T-cell (primary cell): Measurements from ENCODE around the gene CHID1. TPM values are rescaled to one million over a fixed set of nuclear protein-coding genes. Genes with fewer than 3 reads are reported as not detected.

Experiments
- ATAC-seq, 4 experiments: fragments of 200-7000 bp in 3 of 4; fragments of 150-1000 bp in 1 of 4; cut with Tn5 transposase; replicated peaks in 1 of 4; 1 replicate in 3 of 4; 2 replicates in 1 of 4; pipeline ENCODE4 v1.10.0; 2021; ENCODE audit warnings: moderate library complexity in 3 of 4, mild to moderate bottlenecking in 2 of 4, moderate number of reproducible peaks in 1 of 4
- CTCF ChIA-PET, 2 donors: fragments of 300-600 bp; sonication (Branson Sonifier 250); formaldehyde crosslinking; loops; one replicate each; lab custom pipeline; 2022; ENCODE audit warnings: antibody characterized with exemption in 2 of 2; lab: Charles Lee
- POLR2A ChIA-PET, 2 donors: fragments of 300-600 bp; sonication (Branson Sonifier 250); formaldehyde crosslinking; loops; one replicate each; lab custom pipeline; 2022; ENCODE audit warnings: antibody characterized with exemption in 2 of 2; lab: Charles Lee
- DNase-seq, 35 experiments: peaks; one replicate each; pipeline versions ENCODE4 v3.0.0 to v3.0.0-alpha.2; 2013 to 2023
- H3K27ac ChIP-seq: one replicate; pipeline ENCODE4 v1.5.1; 2013; ENCODE audit warnings: low read length
- H3K27me3 ChIP-seq, 2 experiments: replicated peaks in 1 of 2; 1 replicate in 1 of 2; 2 replicates in 1 of 2; pipeline versions ENCODE4 v1.6.1 to v1.7.0; 2013; ENCODE audit warnings: low read length in 1 of 2, mixed read lengths in 1 of 2; ENCODE audit not compliant: control insufficient read depth in 2 of 2, insufficient read depth in 2 of 2; ENCODE audit errors: extremely low read depth in 1 of 2
- H3K36me3 ChIP-seq, 2 donors: 1 replicate in 1 of 2; 2 replicates in 1 of 2; pipeline versions ENCODE4 v1.6.1 to v1.7.0; 2013; ENCODE audit warnings: low read length in 1 of 2; ENCODE audit not compliant: control insufficient read depth in 2 of 2, insufficient read depth in 1 of 2; ENCODE audit errors: extremely low read depth in 1 of 2
- H3K4me1 ChIP-seq, 2 experiments: 1 replicate in 1 of 2; 2 replicates in 1 of 2; pipeline versions ENCODE4 v1.6.1 to v1.7.0; 2013; ENCODE audit warnings: low read length in 2 of 2, mixed read lengths in 1 of 2; ENCODE audit not compliant: insufficient read depth in 2 of 2, control insufficient read depth in 1 of 2; ENCODE audit errors: extremely low read depth in 1 of 2
- H3K4me3 ChIP-seq, 2 donors: 1 replicate in 1 of 2; 2 replicates in 1 of 2; pipeline versions ENCODE4 v1.5.1 to v1.7.0; 2013; ENCODE audit warnings: mild to moderate bottlenecking in 2 of 2, low read length in 1 of 2, moderate library complexity in 1 of 2; ENCODE audit not compliant: control insufficient read depth in 1 of 2; ENCODE audit errors: extremely low read depth in 1 of 2
- H3K9me3 ChIP-seq: 2 replicates; pipeline ENCODE4 v1.7.0; 2013
- H3K27ac Mint-ChIP-seq, 2 donors: one replicate each; pipeline ENCODE4 v1.8.0; 2020 to 2021; ENCODE audit warnings: mild to moderate bottlenecking in 2 of 2, mixed read lengths in 2 of 2
- H3K27me3 Mint-ChIP-seq, 2 donors: one replicate each; pipeline ENCODE4 v1.8.0; 2021 to 2022; ENCODE audit warnings: mixed read lengths in 2 of 2
- H3K36me3 Mint-ChIP-seq: one replicate; pipeline ENCODE4 v1.8.0; 2021; ENCODE audit warnings: mixed read lengths
- H3K4me1 Mint-ChIP-seq, 3 donors: one replicate each; pipeline ENCODE4 v1.8.0; 2020 to 2022; ENCODE audit warnings: mixed read lengths in 3 of 3, mild to moderate bottlenecking in 1 of 3
- H3K4me3 Mint-ChIP-seq, 3 donors: one replicate each; pipeline ENCODE4 v1.8.0; 2020 to 2022; ENCODE audit warnings: mild to moderate bottlenecking in 3 of 3, mixed read lengths in 3 of 3, moderate library complexity in 3 of 3
- H3K9me3 Mint-ChIP-seq, 3 donors: one replicate each; pipeline ENCODE4 v1.8.0; 2020 to 2022; ENCODE audit warnings: mixed read lengths in 3 of 3
- WGBS: methylation state at CpG from one replicate; pipeline ENCODE4 v1.1.5; 2013; ENCODE audit warnings: missing lambda C conversion rate; ENCODE audit not compliant: insufficient coverage; 5-methylcytosine and 5-hydroxymethylcytosine counted together
- total RNA-seq, 35 experiments: library from RNA in 6 of 35; stranded (reverse) in 6 of 35; fragments of 120-200 nt in 1 of 35; gene quantifications; one replicate each; pipeline versions ENCODE4 v1.2.1 to v1.2.4 and lab custom pipeline; 2013 to 2026

Gene CHID1
- total RNA-seq, 5 donors from 2014 or later (not counting 1 experiment from before 2014, with no cell fraction given) = 39.0 to 68.4 (median 51.2) TPM

- ChIA-PET CTCF (no interaction called here), POLR2A (no interaction called here)
- no peak overlapping the region for H3K4me3 Mint-ChIP-seq
- peaks cover 37 to 46% (median 42%) of the 10 kb centered on the region in 3 donors for H3K4me1 Mint-ChIP-seq
- no peak for ATAC-seq
- H3K36me3 ChIP-seq = peaks cover 6 to 14% of the 10 kb centered on the region in 2 donors
- WGBS = 86% methylated on average over 4 of the region's 5 CpGs
- no peaks in the 10 kb centered on the region for H3K27me3 Mint-ChIP-seq
- no peak overlapping the region for H3K4me3 ChIP-seq
- H3K27ac ChIP-seq = no peak overlapping the region
- H3K27ac Mint-ChIP-seq = peak overlapping the region; percentile 17 to 68
- no peaks in the 10 kb centered on the region for H3K9me3 ChIP-seq
- H3K27me3 ChIP-seq = no peaks in the 10 kb centered on the region
- peaks cover 0 to 3% (median 0%) of the 10 kb centered on the region in 3 donors for H3K9me3 Mint-ChIP-seq
- peaks cover 22% of the 10 kb centered on the region for H3K36me3 Mint-ChIP-seq
- DNase-seq = no peak
- peaks cover 4 to 13% of the 10 kb centered on the region in 2 experiments for H3K4me1 ChIP-seq
Measured at GRCh38 chr11:954392-955153, 44.0 kb upstream of the CHID1 start.

GRCh38 chr11:953512-953911, 42.9 kb upstream of the CHID1 start:
- peaks cover 37 to 46% (median 42%) of the 10 kb centered on the region in 3 donors for H3K4me1 Mint-ChIP-seq
- H3K4me3 ChIP-seq = no peak overlapping the region
- H3K9me3 ChIP-seq = no peaks in the 10 kb centered on the region
- no peak overlapping the region for H3K27ac Mint-ChIP-seq
- DNase-seq (no peak), ATAC-seq (no peak)
- ChIA-PET CTCF (no interaction called here), POLR2A (no interaction called here)
- WGBS = 83% methylated on average over 6 of the region's 13 CpGs
- no peaks in the 10 kb centered on the region for H3K27me3 Mint-ChIP-seq
- peaks cover 4 to 13% of the 10 kb centered on the region in 2 experiments for H3K4me1 ChIP-seq
- peaks cover 0 to 3% (median 0%) of the 10 kb centered on the region in 3 donors for H3K9me3 Mint-ChIP-seq
- peaks cover 6 to 7% of the 10 kb centered on the region in 2 donors for H3K36me3 ChIP-seq
- no peak overlapping the region for H3K27ac ChIP-seq
- no peak overlapping the region for H3K4me3 Mint-ChIP-seq
- no peaks in the 10 kb centered on the region for H3K27me3 ChIP-seq
- peaks cover 27% of the 10 kb centered on the region for H3K36me3 Mint-ChIP-seq

- POLR2A ChIA-PET = no interaction called here
- CTCF ChIA-PET = no interaction called here
- peaks cover 4 to 7% (median 5%) of the 10 kb centered on the region in 3 donors for H3K9me3 Mint-ChIP-seq
- no peak overlapping the region for H3K4me3 ChIP-seq
- H3K9me3 ChIP-seq = no peaks in the 10 kb centered on the region
- peaks cover 28% of the 10 kb centered on the region for H3K36me3 Mint-ChIP-seq
- DNase-seq (no peak), ATAC-seq (no peak)
- no peaks in the 10 kb centered on the region for H3K27me3 ChIP-seq
- H3K4me1 Mint-ChIP-seq = peaks cover 33 to 42% (median 41%) of the 10 kb centered on the region in 3 donors
- H3K4me1 ChIP-seq = peaks cover 4 to 13% of the 10 kb centered on the region in 2 experiments
- peaks cover 6 to 7% of the 10 kb centered on the region in 2 donors for H3K36me3 ChIP-seq
- H3K27ac ChIP-seq = no peak overlapping the region
- H3K27ac Mint-ChIP-seq = peak overlapping the region in 1 of 2 donors; percentile 42
- WGBS = 96% methylated on average over 11 of the region's 18 CpGs
- no peaks in the 10 kb centered on the region for H3K27me3 Mint-ChIP-seq
- no peak overlapping the region for H3K4me3 Mint-ChIP-seq
Measured at GRCh38 chr11:952406-953385, 42.1 kb upstream of the CHID1 start.

GRCh38 chr11:951507-951906, 40.9 kb upstream of the CHID1 start:
- Histone ChIP-seq H3K4me1 (peaks cover 4 to 13% of the 10 kb centered on the region in 2 experiments), H3K4me3 (no peak overlapping the region), H3K27ac (no peak overlapping the region), H3K36me3 (peaks cover 4 to 6% of the 10 kb centered on the region in 2 donors), H3K9me3 (no peaks in the 10 kb centered on the region), H3K27me3 (no peaks in the 10 kb centered on the region)
- WGBS = 94% methylated on average over 6 of the region's 9 CpGs
- Mint-ChIP-seq H3K9me3 (peaks cover 4 to 7% (median 5%) of the 10 kb centered on the region in 3 donors), H3K27me3 (no peaks in the 10 kb centered on the region), H3K4me1 (peaks cover 33 to 40% (median 37%) of the 10 kb centered on the region in 3 donors), H3K4me3 (no peak overlapping the region), H3K27ac (no peak overlapping the region), H3K36me3 (peaks cover 29% of the 10 kb centered on the region)
- ChIA-PET CTCF (interaction anchor here in 1 of 2 donors (0.6 kb wide), 1 partner anchor 743 kb away, joined by 3 read pairs; no protein-coding TSS in a partner anchor), POLR2A (no interaction called here)
- no peak for ATAC-seq
- no peak for DNase-seq

- no peak for ATAC-seq
- 100% methylated on average over 2 of the region's 4 CpGs for WGBS
Measured at GRCh38 chr11:947744-948143, 37.1 kb upstream of the CHID1 start.

GRCh38 chr11:945986-946385, 35.4 kb upstream of the CHID1 start:
- Histone ChIP-seq H3K27me3 (no peaks in the 10 kb centered on the region), H3K4me1 (peaks cover 0 to 2% of the 10 kb centered on the region in 2 experiments), H3K9me3 (no peaks in the 10 kb centered on the region), H3K27ac (no peak overlapping the region), H3K4me3 (no peak overlapping the region), H3K36me3 (peaks cover 6 to 14% of the 10 kb centered on the region in 2 donors)
- ATAC-seq (no peak), DNase-seq (no peak)
- Mint-ChIP-seq H3K4me3 (no peak overlapping the region), H3K4me1 (peaks cover 19 to 34% (median 25%) of the 10 kb centered on the region in 3 donors), H3K27ac (no peak overlapping the region), H3K27me3 (no peaks in the 10 kb centered on the region), H3K9me3 (peaks cover 4 to 7% (median 5%) of the 10 kb centered on the region in 3 donors), H3K36me3 (peaks cover 57% of the 10 kb centered on the region)
- ChIA-PET POLR2A (no interaction called here), CTCF (no interaction called here)
- 84% methylated on average over 9 of the region's 9 CpGs for WGBS

More at GRCh38 chr11:947744-948143, 37.1 kb upstream of the CHID1 start:
- Mint-ChIP-seq H3K4me3 (no peak overlapping the region), H3K36me3 (peaks cover 54% of the 10 kb centered on the region), H3K4me1 (peaks cover 21 to 29% (median 23%) of the 10 kb centered on the region in 3 donors), H3K9me3 (peaks cover 4 to 7% (median 5%) of the 10 kb centered on the region in 3 donors), H3K27me3 (no peaks in the 10 kb centered on the region), H3K27ac (no peak overlapping the region)
- no peak for DNase-seq
- no peaks in the 10 kb centered on the region for H3K27me3 ChIP-seq
- H3K9me3 ChIP-seq = no peaks in the 10 kb centered on the region
- no peak overlapping the region for H3K4me3 ChIP-seq
- no peak overlapping the region for H3K27ac ChIP-seq
- H3K36me3 ChIP-seq = peaks cover 6 to 14% of the 10 kb centered on the region in 2 donors
- ChIA-PET CTCF (no interaction called here), POLR2A (no interaction called here)
- peaks cover 0 to 3% of the 10 kb centered on the region in 2 experiments for H3K4me1 ChIP-seq
